CD4-positive, alpha-beta T cell treated with Interleukin-12 subunit alpha and Interleukin-12 subunit beta, for 1 hour (primary cell): ENCODE measurements around the gene DMRTC1B.
"Not testable (repeated sequence)": the region's sequence is repeated elsewhere in the genome, so short reads cannot be mapped to it uniquely, and the experiment has no call there.

Experiments used
- DNase-seq: peaks from one replicate; pipeline ENCODE4 v3.0.0-alpha.2; 2020

Gene DMRTC1B

DNA sequence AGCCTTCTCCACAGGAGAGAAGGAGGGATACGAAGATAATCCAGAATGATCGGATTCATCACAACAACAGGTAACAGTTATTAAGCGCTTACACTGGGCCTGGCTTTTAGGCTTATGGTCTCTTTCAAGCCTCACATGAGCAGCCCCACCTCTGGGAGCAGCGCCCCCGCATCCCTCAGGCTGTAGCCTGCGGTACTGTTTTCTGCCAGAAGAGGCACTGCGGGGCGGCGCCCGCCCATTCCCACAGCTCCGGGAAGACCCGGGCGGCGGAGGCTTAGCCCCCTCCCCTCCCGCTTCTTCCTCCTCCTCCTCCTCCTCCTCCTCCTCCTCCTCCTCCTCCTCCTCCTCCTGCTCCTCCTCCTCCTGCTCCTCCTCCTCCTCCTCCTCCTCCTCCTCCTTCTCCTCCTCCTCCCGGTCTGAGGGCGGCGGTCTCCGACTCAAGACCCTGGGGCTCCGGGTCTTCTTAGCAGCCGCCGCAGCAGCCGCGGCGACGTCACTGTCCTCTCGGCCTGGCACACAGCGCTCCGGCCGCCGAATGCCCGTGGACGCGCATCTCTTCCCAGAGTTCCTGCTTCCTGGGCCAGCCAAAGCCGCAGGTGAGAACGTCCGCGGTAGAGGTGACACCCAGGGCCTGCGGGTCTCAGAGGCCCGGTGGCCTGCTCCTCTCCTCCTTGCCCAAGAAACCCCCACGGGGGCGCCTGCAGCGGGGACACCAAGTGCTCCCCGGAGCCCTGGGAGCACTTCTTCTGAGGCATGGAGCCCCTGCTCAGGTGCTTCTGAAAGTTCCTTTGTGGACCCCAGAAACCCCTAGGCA, at the start of gene DMRTC1B:
TSS of gene DMRTC1B (plus strand) at position 238 of the 814 bp plus-strand sequence. CDS start 68,246 bp downstream, outside the sequence.
- not testable (repeated sequence) for DNase-seq

- no peak for DNase-seq
Measured at GRCh38 chrX:72727846-72728245, 48.8 kb upstream of the DMRTC1B start.

DNA sequence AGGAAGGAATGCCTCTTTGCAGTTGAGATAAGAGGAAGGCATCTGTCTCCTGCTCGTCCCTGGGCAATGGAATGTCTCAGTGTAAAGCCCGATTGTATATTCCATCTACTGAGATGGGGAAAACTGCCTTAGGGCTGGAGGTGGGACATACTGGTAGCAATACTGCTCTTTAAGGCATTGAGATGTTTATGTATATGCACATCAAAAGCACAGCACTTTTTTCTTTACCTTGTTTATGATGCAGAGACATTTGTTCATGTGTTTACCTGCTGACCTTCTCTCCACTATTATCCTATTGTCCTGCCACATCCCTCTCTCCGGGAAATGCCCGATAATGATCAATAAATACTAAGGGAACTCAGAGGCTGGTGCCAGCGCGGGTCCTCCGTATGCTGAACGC, 43.1 kb upstream of the DMRTC1B start:
- DNase-seq, result not testable (repeated sequence)

DNA sequence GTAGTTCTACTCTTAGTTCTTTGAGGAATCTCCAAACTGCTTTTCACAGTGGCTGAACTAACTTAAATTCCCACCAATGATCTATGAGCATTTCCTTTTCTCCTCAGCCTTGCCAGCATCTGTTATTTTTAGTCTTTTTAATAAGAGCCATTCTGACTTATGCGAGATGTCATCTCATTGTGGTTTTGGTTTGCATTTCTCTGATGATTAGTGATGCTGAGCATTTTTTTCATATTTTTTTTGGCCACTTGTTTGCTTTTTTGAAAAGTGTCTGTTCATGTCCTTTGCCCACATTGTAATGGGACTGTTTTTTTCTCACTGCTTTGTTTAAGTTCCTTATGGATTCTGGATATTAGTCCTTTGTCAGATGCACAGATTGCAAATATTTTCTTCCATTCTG, 41.1 kb upstream of the DMRTC1B start:
- DNase-seq, result no peak

- DNase-seq, result not testable (repeated sequence)
Measured at GRCh38 chrX:72745546-72745945, 31.1 kb upstream of the DMRTC1B start.

GRCh38 chrX:72748545-72748944, 28.1 kb upstream of the DMRTC1B start:
- not testable (repeated sequence) for DNase-seq

- not testable (repeated sequence) for DNase-seq
Measured at GRCh38 chrX:72760454-72760853, 16.2 kb upstream of the DMRTC1B start.

DNA sequence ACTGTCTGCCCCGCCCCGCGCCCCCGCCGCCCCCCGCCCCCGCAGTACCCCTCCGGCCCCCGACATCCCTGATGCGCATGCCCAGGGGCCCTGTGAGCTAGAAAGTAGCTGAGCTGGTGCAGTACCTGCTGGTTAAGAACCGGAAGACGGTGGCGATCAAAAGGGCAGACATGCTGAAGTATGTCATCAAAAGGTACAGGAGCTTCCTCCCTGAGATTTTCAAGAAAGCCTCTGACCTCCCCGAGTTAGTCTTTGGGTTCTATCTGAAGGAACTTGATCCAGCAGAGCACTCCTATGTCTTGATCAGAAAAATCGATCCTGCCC, 739 bp downstream of the DMRTC1B start:
- DNase-seq, result not testable (repeated sequence)

DNA sequence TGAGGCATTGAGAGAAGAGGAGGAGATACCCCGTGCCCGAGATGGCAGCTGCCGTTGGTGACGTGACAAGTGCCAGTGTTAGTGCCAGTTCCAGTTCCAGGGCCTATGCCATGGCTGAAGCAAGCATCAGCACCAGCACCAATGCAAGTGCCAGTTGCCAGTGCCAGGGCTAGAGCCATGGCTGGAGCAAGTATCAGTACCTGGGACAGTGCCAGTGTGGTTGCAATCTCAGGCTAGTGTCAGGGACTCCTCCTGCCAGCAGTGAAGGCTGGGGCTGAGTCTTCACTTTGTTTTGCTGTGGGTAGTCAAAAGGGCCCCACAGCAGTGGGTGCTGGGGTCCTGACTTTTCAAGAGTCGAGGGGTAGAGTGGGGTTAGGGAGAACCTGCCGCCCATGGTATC, 1.5 kb downstream of the DMRTC1B start:
- not testable (repeated sequence) for DNase-seq

- DNase-seq, result not testable (repeated sequence)
Measured at GRCh38 chrX:72782560-72782959, 5.9 kb downstream of the DMRTC1B start, which contains the start of gene FAM236B. Gene FAM236B (minus strand): TSS chrX:72782660. CDS start chrX:72782560, 100 bp downstream.

- DNase-seq, result not testable (repeated sequence)
Measured at GRCh38 chrX:72783365-72783936, 6.8 kb downstream of the DMRTC1B start.

GRCh38 chrX:72783964-72784363, 7.3 kb downstream of the DMRTC1B start:
- not testable (repeated sequence) for DNase-seq

DNA sequence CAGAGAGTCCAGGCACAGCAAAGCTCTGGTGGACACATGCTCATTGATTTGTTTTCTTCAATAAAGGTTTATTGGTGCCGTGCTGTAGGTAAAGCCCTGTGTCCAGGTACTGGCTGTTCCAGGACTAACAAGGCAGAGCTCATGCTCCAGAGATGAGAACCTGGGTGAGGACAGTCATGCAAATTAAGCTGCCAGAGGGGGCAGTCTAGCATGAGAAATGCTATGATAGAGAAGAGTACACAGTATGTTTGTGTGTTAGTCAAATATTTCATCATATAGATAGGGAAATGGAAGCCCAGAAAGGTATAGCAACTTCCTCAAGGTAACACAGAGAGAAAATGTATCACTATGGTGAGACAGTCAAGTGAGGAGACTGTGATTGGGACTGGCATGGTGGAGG, 11.5 kb downstream of the DMRTC1B start:
- DNase-seq, result not testable (repeated sequence)

- not testable (repeated sequence) for DNase-seq
Measured at GRCh38 chrX:72790390-72790789, 13.7 kb downstream of the DMRTC1B start.

- not testable (repeated sequence) for DNase-seq
Measured at GRCh38 chrX:72808110-72808509, 31.4 kb downstream of the DMRTC1B start, which contains the start of gene FAM236D. Gene FAM236D (minus strand): TSS chrX:72808210. CDS start chrX:72808110, 100 bp downstream.

DNA sequence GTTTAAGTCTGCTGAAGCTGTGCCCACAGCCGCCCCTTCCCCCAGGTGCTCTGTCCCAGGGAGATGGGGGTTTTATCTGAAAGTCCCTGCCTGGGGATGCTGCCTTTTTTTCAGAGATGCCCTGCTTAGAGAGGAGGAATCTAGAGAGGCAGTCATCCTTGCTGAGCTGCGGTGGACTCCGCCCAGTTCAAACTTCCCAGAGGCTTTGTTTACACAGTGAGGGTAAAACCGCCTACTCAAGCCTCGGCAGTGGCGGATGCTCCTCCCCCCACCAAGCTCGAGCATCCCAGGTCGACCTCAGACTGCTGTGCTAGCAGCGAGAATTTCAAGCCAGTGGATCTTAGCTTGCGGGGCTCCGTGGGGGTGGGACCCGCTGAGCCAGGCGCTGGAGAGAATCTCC, 54.0 kb downstream of the DMRTC1B start:
- not testable (repeated sequence) for DNase-seq

DNA sequence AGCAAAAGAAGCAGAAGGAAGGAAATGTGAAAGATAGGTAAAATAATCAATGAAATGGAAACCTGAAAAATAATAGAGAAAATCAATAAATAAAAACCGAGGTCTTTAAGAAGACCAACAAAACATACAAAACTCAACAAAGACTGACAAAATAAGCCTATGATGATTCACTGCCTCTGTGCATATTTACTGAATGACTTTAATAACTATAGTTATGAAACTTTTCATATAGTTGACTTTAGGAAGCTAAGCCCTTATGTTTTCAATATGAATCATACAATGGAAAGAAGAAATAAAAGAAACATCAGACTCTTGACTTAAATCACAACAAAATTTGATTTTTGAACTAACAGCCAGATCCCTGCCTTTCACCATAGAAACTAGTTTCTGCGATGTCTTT, 60.8 kb downstream of the DMRTC1B start:
- DNase-seq, result not testable (repeated sequence)

DNA sequence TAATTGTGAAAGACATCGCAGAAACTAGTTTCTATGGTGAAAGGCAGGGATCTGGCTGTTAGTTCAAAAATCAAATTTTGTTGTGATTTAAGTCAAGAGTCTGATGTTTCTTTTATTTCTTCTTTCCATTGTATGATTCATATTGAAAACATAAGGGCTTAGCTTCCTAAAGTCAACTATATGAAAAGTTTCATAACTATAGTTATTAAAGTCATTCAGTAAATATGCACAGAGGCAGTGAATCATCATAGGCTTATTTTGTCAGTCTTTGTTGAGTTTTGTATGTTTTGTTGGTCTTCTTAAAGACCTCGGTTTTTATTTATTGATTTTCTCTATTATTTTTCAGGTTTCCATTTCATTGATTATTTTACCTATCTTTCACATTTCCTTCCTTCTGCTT, 106.2 kb downstream of the DMRTC1B start:
- DNase-seq, result not testable (repeated sequence)

DNA sequence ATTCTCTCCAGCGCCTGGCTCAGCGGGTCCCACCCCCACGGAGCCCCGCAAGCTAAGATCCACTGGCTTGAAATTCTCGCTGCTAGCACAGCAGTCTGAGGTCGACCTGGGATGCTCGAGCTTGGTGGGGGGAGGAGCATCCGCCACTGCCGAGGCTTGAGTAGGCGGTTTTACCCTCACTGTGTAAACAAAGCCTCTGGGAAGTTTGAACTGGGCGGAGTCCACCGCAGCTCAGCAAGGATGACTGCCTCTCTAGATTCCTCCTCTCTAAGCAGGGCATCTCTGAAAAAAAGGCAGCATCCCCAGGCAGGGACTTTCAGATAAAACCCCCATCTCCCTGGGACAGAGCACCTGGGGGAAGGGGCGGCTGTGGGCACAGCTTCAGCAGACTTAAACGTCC, 113.0 kb downstream of the DMRTC1B start:
- DNase-seq, result not testable (repeated sequence)
